Measurements from ENCODE around the gene HAPLN3. TPM values are rescaled to one million over a fixed set of nuclear protein-coding genes. Genes with fewer than 3 reads are reported as not detected.

HAPLN3 gene
- total RNA-seq, 2 experiments from 2014 or later: 79.1 to 80.8 TPM

- Mint-ChIP-seq H3K27me3 (peaks cover 18% of the 10 kb centered on the region), H3K9me3 (no peaks in the 10 kb centered on the region), H3K36me3 (no peaks in the 10 kb centered on the region), H3K27ac (no peak overlapping the region), H3K4me3 (no peak overlapping the region), H3K4me1 (peaks cover 6% of the 10 kb centered on the region)
- ATAC-seq (ENCODE audit: low read depth): no peak
- no peak for DNase-seq
- POLR2A ChIA-PET: no interaction called here
Measured at GRCh38 chr15:88920186-88920891, 25.0 kb upstream of the HAPLN3 start.

- no peaks in the 10 kb centered on the region for H3K9me3 Mint-ChIP-seq
Measured at GRCh38 chr15:88918738-88919137, 23.4 kb upstream of the HAPLN3 start.

GRCh38 chr15:88917760-88918159, 22.4 kb upstream of the HAPLN3 start:
- peaks cover 10% of the 10 kb centered on the region for H3K4me1 Mint-ChIP-seq
- H3K27ac Mint-ChIP-seq: no peak overlapping the region
- POLR2A ChIA-PET: no interaction called here
- no peak for DNase-seq
- H3K9me3 Mint-ChIP-seq: no peaks in the 10 kb centered on the region
- no peak for ATAC-seq (ENCODE audit: low read depth)
- no peak overlapping the region for H3K4me3 Mint-ChIP-seq
- peaks cover 14% of the 10 kb centered on the region for H3K27me3 Mint-ChIP-seq
- no peaks in the 10 kb centered on the region for H3K36me3 Mint-ChIP-seq

More at GRCh38 chr15:88918738-88919137, 23.4 kb upstream of the HAPLN3 start:
- ATAC-seq (ENCODE audit: low read depth) (no peak), DNase-seq (no peak)
- Mint-ChIP-seq H3K4me3 (no peak overlapping the region), H3K27ac (no peak overlapping the region), H3K4me1 (peaks cover 6% of the 10 kb centered on the region), H3K27me3 (peaks cover 15% of the 10 kb centered on the region), H3K36me3 (no peaks in the 10 kb centered on the region)
- POLR2A ChIA-PET: no interaction called here

GRCh38 chr15:88915354-88915753, 20.0 kb upstream of the HAPLN3 start:
- Mint-ChIP-seq H3K27me3 (peaks cover 12% of the 10 kb centered on the region), H3K4me1 (peaks cover 16% of the 10 kb centered on the region), H3K9me3 (no peaks in the 10 kb centered on the region), H3K4me3 (no peak overlapping the region), H3K27ac (no peak overlapping the region), H3K36me3 (no peaks in the 10 kb centered on the region)
- POLR2A ChIA-PET: no interaction called here
- DNase-seq: no peak
- ATAC-seq (ENCODE audit: low read depth): no peak

- Mint-ChIP-seq H3K27me3 (peaks cover 9% of the 10 kb centered on the region), H3K4me3 (peak overlapping the region; percentile 96), H3K9me3 (no peaks in the 10 kb centered on the region), H3K4me1 (peaks cover 14% of the 10 kb centered on the region), H3K27ac (peak overlapping the region; percentile 92), H3K36me3 (peaks cover 2% of the 10 kb centered on the region)
- ATAC-seq (ENCODE audit: low read depth) (no peak), DNase-seq (no peak)
- POLR2A ChIA-PET: interaction anchor here (1.2 to 3.5 kb wide), 2 partner anchors 9 to 11 kb away, joined by 6 to 9 read pairs; no protein-coding TSS in a partner anchor
Measured at GRCh38 chr15:88913850-88914169, 18.5 kb upstream of the HAPLN3 start.

- peaks cover 9% of the 10 kb centered on the region for H3K27me3 Mint-ChIP-seq
- H3K36me3 Mint-ChIP-seq: peaks cover 2% of the 10 kb centered on the region
Measured at GRCh38 chr15:88913017-88913849, 17.9 kb upstream of the HAPLN3 start, which contains the start of gene MFGE8. Gene MFGE8 (minus strand): TSS chr15:88913379. CDS start chr15:88913319, 60 bp downstream.

GRCh38 chr15:88912500-88912921, 17.2 kb upstream of the HAPLN3 start:
- peak overlapping the region; percentile 58 for H3K27ac Mint-ChIP-seq
- POLR2A ChIA-PET: interaction anchor here (1.1 to 3.5 kb wide), 2 partner anchors 10 to 274 kb away, joined by 3 to 9 read pairs; partner anchors contain the start of gene ISG20
- H3K4me1 Mint-ChIP-seq: peaks cover 11% of the 10 kb centered on the region
- no peaks in the 10 kb centered on the region for H3K9me3 Mint-ChIP-seq
- no peak for ATAC-seq (ENCODE audit: low read depth)
- H3K4me3 Mint-ChIP-seq: peak overlapping the region; percentile 96
- peaks cover 6% of the 10 kb centered on the region for H3K27me3 Mint-ChIP-seq
- peaks cover 2% of the 10 kb centered on the region for H3K36me3 Mint-ChIP-seq
- DNase-seq: no peak

More at GRCh38 chr15:88913017-88913849, 17.9 kb upstream of the HAPLN3 start, which contains the start of gene MFGE8:
- Mint-ChIP-seq H3K4me3 (peak within 1 kb of the TSS; percentile 96), H3K27ac (peak within 1 kb of the TSS; percentile 92), H3K4me1 (peaks cover 12% of the 10 kb centered on the region), H3K9me3 (no peaks in the 10 kb centered on the region)
- DNase-seq (peak; percentile 84), ATAC-seq (ENCODE audit: low read depth) (peak; percentile 94)
- POLR2A ChIA-PET: interaction anchor here (1.1 to 3.5 kb wide), 3 partner anchors 9 to 275 kb away, joined by 3 to 9 read pairs (median 6); partner anchors contain the start of gene ISG20

- POLR2A ChIA-PET: interaction anchor here (0.7 to 3.5 kb wide), 4 partner anchors 9 to 423 kb away, joined by 3 to 9 read pairs (median 3); partner anchors contain the start of genes ABHD2, ISG20 and POLG
- Mint-ChIP-seq H3K9me3 (no peaks in the 10 kb centered on the region), H3K27me3 (peaks cover 2% of the 10 kb centered on the region), H3K4me1 (peaks cover 11% of the 10 kb centered on the region), H3K36me3 (peaks cover 2% of the 10 kb centered on the region), H3K27ac (no peak overlapping the region), H3K4me3 (peak overlapping the region; percentile 96)
- DNase-seq (no peak), ATAC-seq (ENCODE audit: low read depth) (no peak)
Measured at GRCh38 chr15:88911766-88912118, 16.4 kb upstream of the HAPLN3 start.

GRCh38 chr15:88909956-88910831, 14.8 kb upstream of the HAPLN3 start:
- DNase-seq (no peak), ATAC-seq (ENCODE audit: low read depth) (no peak)
- Mint-ChIP-seq H3K9me3 (no peaks in the 10 kb centered on the region), H3K4me1 (peaks cover 13% of the 10 kb centered on the region), H3K27ac (no peak overlapping the region), H3K36me3 (peaks cover 2% of the 10 kb centered on the region), H3K4me3 (no peak overlapping the region), H3K27me3 (peaks cover 2% of the 10 kb centered on the region)
- POLR2A ChIA-PET: no interaction called here

- H3K4me1 Mint-ChIP-seq: peaks cover 24% of the 10 kb centered on the region
- no peaks in the 10 kb centered on the region for H3K9me3 Mint-ChIP-seq
- no peak overlapping the region for H3K4me3 Mint-ChIP-seq
- peaks cover 2% of the 10 kb centered on the region for H3K36me3 Mint-ChIP-seq
- ATAC-seq (ENCODE audit: low read depth) (no peak), DNase-seq (no peak)
- H3K27me3 Mint-ChIP-seq: no peaks in the 10 kb centered on the region
- POLR2A ChIA-PET: no interaction called here
- H3K27ac Mint-ChIP-seq: no peak overlapping the region
Measured at GRCh38 chr15:88908697-88909621, 13.6 kb upstream of the HAPLN3 start.

GRCh38 chr15:88908123-88908522, 12.8 kb upstream of the HAPLN3 start:
- POLR2A ChIA-PET: no interaction called here
- Mint-ChIP-seq H3K9me3 (no peaks in the 10 kb centered on the region), H3K4me3 (no peak overlapping the region), H3K27ac (no peak overlapping the region), H3K4me1 (peaks cover 23% of the 10 kb centered on the region), H3K27me3 (no peaks in the 10 kb centered on the region), H3K36me3 (peaks cover 5% of the 10 kb centered on the region)
- ATAC-seq (ENCODE audit: low read depth) (no peak), DNase-seq (no peak)

- ATAC-seq (ENCODE audit: low read depth) (no peak), DNase-seq (no peak)
- Mint-ChIP-seq H3K4me1 (peaks cover 22% of the 10 kb centered on the region), H3K27me3 (no peaks in the 10 kb centered on the region), H3K27ac (no peak overlapping the region), H3K36me3 (peaks cover 5% of the 10 kb centered on the region), H3K9me3 (no peaks in the 10 kb centered on the region), H3K4me3 (no peak overlapping the region)
- POLR2A ChIA-PET: no interaction called here
Measured at GRCh38 chr15:88907111-88907510, 11.8 kb upstream of the HAPLN3 start.

All from activated naive CD8-positive, alpha-beta T cell treated with anti-CD3 and anti-CD28 coated beads, Interleukin-2, amount 10 ng/mL, durations not matched to agents 7 days and 5 days (primary cell).